Peyer's patch (tissue), 4 donors: ENCODE data around the gene NID1. TPM values are rescaled to one million over a fixed set of nuclear protein-coding genes. Genes with fewer than 3 reads are reported as not detected.
"Not testable (repeated sequence)": the region's sequence is repeated elsewhere in the genome, so short reads cannot be mapped to it uniquely, and the experiment has no call there.

ENCODE experiments used
- DNase-seq, 3 donors: peaks; one replicate each; pipeline ENCODE4 v3.0.0-alpha.2; 2017 to 2019
- H3K27ac ChIP-seq, 4 donors: fragments of 200-600 bp; sonication (generic); one replicate each; pipeline ENCODE4 v1.5.1; 2016 to 2019
- H3K27me3 ChIP-seq, 2 donors: fragments of 200-600 bp; sonication (generic); one replicate each; pipeline ENCODE4 v1.5.1; 2019
- H3K36me3 ChIP-seq, 3 donors: fragments of 200-600 bp; sonication (generic); one replicate each; pipeline ENCODE4 v1.5.1; 2016 to 2019
- H3K4me1 ChIP-seq, 4 donors: fragments of 200-600 bp; sonication (generic); one replicate each; pipeline ENCODE4 v1.5.1; 2016 to 2019
- H3K4me3 ChIP-seq, 4 donors: fragments of 200-600 bp; sonication (generic); 1 replicate in 3 of 4; 2 replicates in 1 of 4; pipeline ENCODE4 v1.5.1; 2016 to 2019; ENCODE audit warnings: mild to moderate bottlenecking in 1 of 4
- H3K9me3 ChIP-seq, 4 donors: fragments of 200-600 bp; sonication (generic); one replicate each; pipeline ENCODE4 v1.5.1; 2016 to 2019; ENCODE audit warnings: mild to moderate bottlenecking in 1 of 4
- CTCF ChIP-seq, 6 experiments: fragments of 450-650 bp in 4 of 6; fragments of 200-600 bp in 2 of 6; sonication (generic) in 1 of 6; IDR thresholded peaks; one replicate each; pipeline ENCODE4 v1.5.1; 2017 to 2019; ENCODE audit warnings: antibody characterized with exemption in 6 of 6, mild to moderate bottlenecking in 3 of 6, moderate library complexity in 1 of 6
- POLR2A ChIP-seq, 2 donors: fragments of 450-650 bp; IDR thresholded peaks; one replicate each; pipeline ENCODE4 v1.5.1; 2017; ENCODE audit warnings: antibody characterized with exemption in 2 of 2, mild to moderate bottlenecking in 2 of 2, moderate library complexity in 2 of 2
- total RNA-seq, 4 donors: library from RNA; depleted of rRNA; stranded (reverse); fragments of >200 nt; gene quantifications; one replicate each; pipeline ENCODE4 v1.1.0, GENCODE V29; 2016

NID1 gene
- total RNA-seq, 4 donors from 2014 or later: 20.5 to 92.4 (median 62.0) TPM

DNA sequence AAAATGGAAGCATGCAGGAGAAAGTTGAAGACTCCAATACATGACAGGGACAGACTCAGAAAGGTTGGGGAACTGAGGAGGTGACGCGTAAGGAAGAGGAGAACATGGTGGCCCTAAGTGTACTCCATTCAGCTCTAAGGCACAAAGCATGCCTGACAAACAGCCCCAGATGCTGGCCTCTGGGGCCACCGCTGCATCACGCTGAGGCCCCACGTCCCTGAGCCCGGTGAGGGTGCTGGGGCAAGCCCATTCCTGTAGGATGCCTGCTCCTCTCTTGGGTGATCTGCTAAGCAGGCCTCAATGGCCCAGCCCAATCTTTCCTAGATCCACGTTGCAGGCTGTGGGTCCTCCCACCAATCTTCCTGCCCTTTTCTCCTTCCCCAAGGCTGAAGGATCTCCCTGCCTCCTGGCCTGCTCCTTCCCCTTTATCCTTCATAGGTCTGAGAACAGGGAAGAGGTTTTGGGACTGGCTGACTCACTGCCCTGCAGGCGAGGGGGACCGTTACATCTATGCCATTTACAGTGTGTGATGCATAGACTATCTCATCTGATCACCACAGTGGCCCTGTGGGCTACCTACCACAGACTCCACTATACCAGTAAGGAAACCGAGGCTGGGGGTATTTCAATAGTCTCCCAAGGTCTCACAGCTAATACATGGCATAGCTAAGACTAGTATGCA lies 16.8 kb upstream of the NID1 start:
- no peak overlapping the region for H3K4me3 ChIP-seq
- no peaks in the 10 kb centered on the region for H3K36me3 ChIP-seq
- no peaks in the 10 kb centered on the region for H3K27me3 ChIP-seq
- TF ChIP-seq POLR2A (IDR thresholded peaks at IDR 0.05) (no peak), CTCF (IDR thresholded peaks at IDR 0.05) (no peak)
- DNase-seq: peak in 1 of 3 donors; percentile 15
- no peaks in the 10 kb centered on the region for H3K4me1 ChIP-seq
- no peak overlapping the region for H3K27ac ChIP-seq
- H3K9me3 ChIP-seq: peaks cover 0 to 3% (median 0%) of the 10 kb centered on the region in 4 donors

DNA sequence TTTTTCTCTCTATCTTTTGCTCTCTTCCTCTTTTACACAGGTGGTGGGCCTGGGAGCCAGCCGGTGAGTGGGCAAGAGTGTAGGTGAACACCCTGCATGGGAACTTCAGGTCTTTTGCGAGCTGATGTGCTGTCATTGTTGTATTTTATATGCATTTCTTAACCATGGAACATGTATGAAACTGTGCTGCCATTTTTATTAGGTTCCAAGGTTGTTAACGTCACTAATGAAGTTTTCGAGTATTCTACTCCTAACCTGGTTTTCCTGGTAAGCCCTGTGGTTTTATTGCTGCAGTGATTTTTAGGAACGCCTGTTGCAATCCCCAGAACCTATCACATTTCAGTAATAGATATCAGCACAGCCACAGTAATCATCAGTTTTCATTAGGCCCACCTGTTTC lies 14.8 kb upstream of the NID1 start:
- Histone ChIP-seq H3K4me1 (no peaks in the 10 kb centered on the region), H3K4me3 (no peak overlapping the region), H3K9me3 (no peaks in the 10 kb centered on the region), H3K27me3 (no peaks in the 10 kb centered on the region), H3K36me3 (no peaks in the 10 kb centered on the region), H3K27ac (no peak overlapping the region)
- no peak for DNase-seq
- TF ChIP-seq POLR2A (IDR thresholded peaks at IDR 0.05) (no peak), CTCF (IDR thresholded peaks at IDR 0.05) (no peak)

DNA sequence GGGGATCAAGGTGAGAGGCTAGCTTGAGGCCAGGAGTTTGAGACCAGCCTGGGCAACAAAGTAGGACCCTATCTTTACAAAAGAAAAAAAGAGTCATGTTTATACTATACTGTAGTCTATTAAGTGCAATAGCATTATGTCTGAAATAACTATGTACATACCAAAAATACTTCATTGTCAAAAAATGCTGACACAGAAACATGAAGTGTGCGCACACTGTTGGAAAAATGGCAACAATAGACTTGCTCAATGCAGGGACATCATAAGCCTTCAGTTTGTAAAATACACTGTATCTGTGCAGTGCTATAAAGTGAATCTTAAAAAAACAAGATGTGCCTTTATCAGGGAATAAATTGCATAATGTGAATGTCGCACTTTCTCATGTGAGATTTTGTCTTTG lies 14.1 kb upstream of the NID1 start:
- no peaks in the 10 kb centered on the region for H3K27me3 ChIP-seq
- no peak overlapping the region for H3K27ac ChIP-seq
- no peaks in the 10 kb centered on the region for H3K36me3 ChIP-seq
- H3K4me1 ChIP-seq: no peaks in the 10 kb centered on the region
- no peak for DNase-seq
- TF ChIP-seq CTCF (IDR thresholded peaks at IDR 0.05) (no peak), POLR2A (IDR thresholded peaks at IDR 0.05) (no peak)
- H3K4me3 ChIP-seq: no peak overlapping the region
- no peaks in the 10 kb centered on the region for H3K9me3 ChIP-seq

- DNase-seq, H3K27ac ChIP-seq, H3K4me3 ChIP-seq, H3K9me3 ChIP-seq, H3K4me1 ChIP-seq, H3K36me3 ChIP-seq, H3K27me3 ChIP-seq: not testable (repeated sequence)
These were observed 13.2 kb upstream of the NID1 start for GRCh38 chr1:236078077-236078476.

GRCh38 chr1:236075848-236076247 lies 11.0 kb upstream of the NID1 start:
- Histone ChIP-seq H3K4me1 (no peaks in the 10 kb centered on the region), H3K27ac (no peak overlapping the region), H3K36me3 (no peaks in the 10 kb centered on the region), H3K9me3 (no peaks in the 10 kb centered on the region), H3K27me3 (no peaks in the 10 kb centered on the region), H3K4me3 (no peak overlapping the region)
- TF ChIP-seq CTCF (IDR thresholded peaks at IDR 0.05) (no peak), POLR2A (IDR thresholded peaks at IDR 0.05) (no peak)
- no peak for DNase-seq

GRCh38 chr1:236073307-236073897 lies 8.5 kb upstream of the NID1 start:
- TF ChIP-seq POLR2A (IDR thresholded peaks at IDR 0.05): no peak
- TF ChIP-seq CTCF (IDR thresholded peaks at IDR 0.05): no peak
- no peak overlapping the region for H3K4me3 ChIP-seq

More at GRCh38 chr1:236073307-236073897, 8.5 kb upstream of the NID1 start:
- no peaks in the 10 kb centered on the region for H3K4me1 ChIP-seq
- H3K27me3 ChIP-seq: no peaks in the 10 kb centered on the region
- no peaks in the 10 kb centered on the region for H3K9me3 ChIP-seq
- no peak overlapping the region for H3K27ac ChIP-seq
- DNase-seq: no peak
- no peaks in the 10 kb centered on the region for H3K36me3 ChIP-seq
